ENCODE data around the gene NELL2.
"Not testable (repeated sequence)": the region's sequence is repeated elsewhere in the genome, so short reads cannot be mapped to it uniquely, and the experiment has no call there.

NELL2 gene

GRCh38 chr12:44697511-44697910 lies 178.6 kb downstream of the NELL2 start:
- Histone ChIP-seq H3K27me3 (ENCODE audit: control insufficient read depth in 1 of 2, insufficient read depth in 2 of 2, low read length in 2 of 2) (no peaks in the 10 kb centered on the region), H3K36me3 (ENCODE audit: control insufficient read depth in 2 of 2, insufficient read depth in 2 of 2, low read length in 2 of 2) (no peaks in the 10 kb centered on the region), H3K27ac (ENCODE audit: low read length) (no peak overlapping the region)

GRCh38 chr12:44696542-44696941 lies 179.6 kb downstream of the NELL2 start:
- no peaks in the 10 kb centered on the region for H3K36me3 ChIP-seq (ENCODE audit: control insufficient read depth in 2 of 2, insufficient read depth in 2 of 2, low read length in 2 of 2)
- H3K27me3 ChIP-seq (ENCODE audit: control insufficient read depth in 1 of 2, insufficient read depth in 2 of 2, low read length in 2 of 2), result no peaks in the 10 kb centered on the region
- no peaks in the 10 kb centered on the region for H3K4me1 ChIP-seq (ENCODE audit: control insufficient read depth, insufficient read depth, low read length)
- no peak overlapping the region for H3K27ac ChIP-seq (ENCODE audit: low read length)
- H3K4me3 ChIP-seq (ENCODE audit: low read length in 2 of 2), result no peak overlapping the region
- no peak overlapping the region for H3K9ac ChIP-seq (ENCODE audit: low read length in 2 of 2)
- H3K9me3 ChIP-seq (ENCODE audit: control insufficient read depth in 2 of 2, low read length in 2 of 2), result no peaks in the 10 kb centered on the region

More at GRCh38 chr12:44697511-44697910, 178.6 kb downstream of the NELL2 start:
- no peaks in the 10 kb centered on the region for H3K9me3 ChIP-seq (ENCODE audit: control insufficient read depth in 2 of 2, low read length in 2 of 2)
- H3K9ac ChIP-seq (ENCODE audit: low read length in 2 of 2), result no peak overlapping the region
- H3K4me1 ChIP-seq (ENCODE audit: control insufficient read depth, insufficient read depth, low read length), result no peaks in the 10 kb centered on the region
- no peak overlapping the region for H3K4me3 ChIP-seq (ENCODE audit: low read length in 2 of 2)

GRCh38 chr12:44694017-44694416 lies 182.1 kb downstream of the NELL2 start:
- H3K36me3 ChIP-seq (ENCODE audit: control insufficient read depth in 2 of 2, insufficient read depth in 2 of 2, low read length in 2 of 2), result no peaks in the 10 kb centered on the region
- H3K9me3 ChIP-seq (ENCODE audit: control insufficient read depth in 2 of 2, low read length in 2 of 2), result no peaks in the 10 kb centered on the region
- H3K27me3 ChIP-seq (ENCODE audit: control insufficient read depth in 1 of 2, insufficient read depth in 2 of 2, low read length in 2 of 2), result no peaks in the 10 kb centered on the region
- H3K4me1 ChIP-seq (ENCODE audit: control insufficient read depth, insufficient read depth, low read length), result no peaks in the 10 kb centered on the region
- H3K27ac ChIP-seq (ENCODE audit: low read length), result no peak overlapping the region
- no peak overlapping the region for H3K9ac ChIP-seq (ENCODE audit: low read length in 2 of 2)
- H3K4me3 ChIP-seq (ENCODE audit: low read length in 2 of 2), result no peak overlapping the region

GRCh38 chr12:44689587-44689986 lies 186.5 kb downstream of the NELL2 start:
- Histone ChIP-seq H3K4me1 (ENCODE audit: control insufficient read depth, insufficient read depth, low read length) (no peaks in the 10 kb centered on the region), H3K27me3 (ENCODE audit: control insufficient read depth in 1 of 2, insufficient read depth in 2 of 2, low read length in 2 of 2) (no peaks in the 10 kb centered on the region), H3K36me3 (ENCODE audit: control insufficient read depth in 2 of 2, insufficient read depth in 2 of 2, low read length in 2 of 2) (no peaks in the 10 kb centered on the region), H3K9ac (ENCODE audit: low read length in 2 of 2) (no peak overlapping the region), H3K4me3 (ENCODE audit: low read length in 2 of 2) (no peak overlapping the region), H3K9me3 (ENCODE audit: control insufficient read depth in 2 of 2, low read length in 2 of 2) (no peaks in the 10 kb centered on the region), H3K27ac (ENCODE audit: low read length) (no peak overlapping the region)

- not testable (repeated sequence) for H3K4me3 ChIP-seq (ENCODE audit: low read length in 2 of 2); H3K4me1 ChIP-seq (ENCODE audit: control insufficient read depth, insufficient read depth, low read length); H3K9me3 ChIP-seq (ENCODE audit: control insufficient read depth in 2 of 2, low read length in 2 of 2); H3K27ac ChIP-seq (ENCODE audit: low read length); H3K27me3 ChIP-seq (ENCODE audit: control insufficient read depth in 1 of 2, insufficient read depth in 2 of 2, low read length in 2 of 2); H3K36me3 ChIP-seq (ENCODE audit: control insufficient read depth in 2 of 2, insufficient read depth in 2 of 2, low read length in 2 of 2); H3K9ac ChIP-seq (ENCODE audit: low read length in 2 of 2)
These were observed 189.2 kb downstream of the NELL2 start for GRCh38 chr12:44686821-44687432.

- H3K9ac ChIP-seq (ENCODE audit: low read length in 2 of 2), result no peak overlapping the region
- no peak overlapping the region for H3K4me3 ChIP-seq (ENCODE audit: low read length in 2 of 2)
- H3K36me3 ChIP-seq (ENCODE audit: control insufficient read depth in 2 of 2, insufficient read depth in 2 of 2, low read length in 2 of 2), result no peaks in the 10 kb centered on the region
- no peak overlapping the region for H3K27ac ChIP-seq (ENCODE audit: low read length)
- no peaks in the 10 kb centered on the region for H3K4me1 ChIP-seq (ENCODE audit: control insufficient read depth, insufficient read depth, low read length)
- H3K9me3 ChIP-seq (ENCODE audit: control insufficient read depth in 2 of 2, low read length in 2 of 2), result no peaks in the 10 kb centered on the region
- H3K27me3 ChIP-seq (ENCODE audit: control insufficient read depth in 1 of 2, insufficient read depth in 2 of 2, low read length in 2 of 2), result no peaks in the 10 kb centered on the region
These were observed 198.4 kb downstream of the NELL2 start for GRCh38 chr12:44677724-44678123.

- no peak overlapping the region for H3K4me3 ChIP-seq (ENCODE audit: low read length in 2 of 2)
- H3K9ac ChIP-seq (ENCODE audit: low read length in 2 of 2), result no peak overlapping the region
These were observed 201.2 kb downstream of the NELL2 start for GRCh38 chr12:44674875-44675274.

GRCh38 chr12:44673811-44674210 lies 202.3 kb downstream of the NELL2 start:
- Histone ChIP-seq H3K9me3 (ENCODE audit: control insufficient read depth in 2 of 2, low read length in 2 of 2) (peaks cover 0 to 3% of the 10 kb centered on the region in 2 donors), H3K27me3 (ENCODE audit: control insufficient read depth in 1 of 2, insufficient read depth in 2 of 2, low read length in 2 of 2) (no peaks in the 10 kb centered on the region), H3K9ac (ENCODE audit: low read length in 2 of 2) (no peak overlapping the region), H3K27ac (ENCODE audit: low read length) (no peak overlapping the region), H3K4me1 (ENCODE audit: control insufficient read depth, insufficient read depth, low read length) (no peaks in the 10 kb centered on the region), H3K4me3 (ENCODE audit: low read length in 2 of 2) (no peak overlapping the region), H3K36me3 (ENCODE audit: control insufficient read depth in 2 of 2, insufficient read depth in 2 of 2, low read length in 2 of 2) (no peaks in the 10 kb centered on the region)

More at GRCh38 chr12:44674875-44675274, 201.2 kb downstream of the NELL2 start:
- no peaks in the 10 kb centered on the region for H3K4me1 ChIP-seq (ENCODE audit: control insufficient read depth, insufficient read depth, low read length)
- peaks cover 0 to 3% of the 10 kb centered on the region in 2 donors for H3K9me3 ChIP-seq (ENCODE audit: control insufficient read depth in 2 of 2, low read length in 2 of 2)
- no peaks in the 10 kb centered on the region for H3K36me3 ChIP-seq (ENCODE audit: control insufficient read depth in 2 of 2, insufficient read depth in 2 of 2, low read length in 2 of 2)
- H3K27me3 ChIP-seq (ENCODE audit: control insufficient read depth in 1 of 2, insufficient read depth in 2 of 2, low read length in 2 of 2), result no peaks in the 10 kb centered on the region
- no peak overlapping the region for H3K27ac ChIP-seq (ENCODE audit: low read length)

- no peaks in the 10 kb centered on the region for H3K27me3 ChIP-seq (ENCODE audit: control insufficient read depth in 1 of 2, insufficient read depth in 2 of 2, low read length in 2 of 2)
- no peaks in the 10 kb centered on the region for H3K4me1 ChIP-seq (ENCODE audit: control insufficient read depth, insufficient read depth, low read length)
- H3K27ac ChIP-seq (ENCODE audit: low read length), result no peak overlapping the region
- H3K4me3 ChIP-seq (ENCODE audit: low read length in 2 of 2), result no peak overlapping the region
- no peaks in the 10 kb centered on the region for H3K36me3 ChIP-seq (ENCODE audit: control insufficient read depth in 2 of 2, insufficient read depth in 2 of 2, low read length in 2 of 2)
- peaks cover 0 to 3% of the 10 kb centered on the region in 2 donors for H3K9me3 ChIP-seq (ENCODE audit: control insufficient read depth in 2 of 2, low read length in 2 of 2)
- no peak overlapping the region for H3K9ac ChIP-seq (ENCODE audit: low read length in 2 of 2)
These were observed 204.1 kb downstream of the NELL2 start for GRCh38 chr12:44672042-44672441.

- Histone ChIP-seq H3K27ac (ENCODE audit: low read length) (no peak overlapping the region), H3K4me1 (ENCODE audit: control insufficient read depth, insufficient read depth, low read length) (no peaks in the 10 kb centered on the region), H3K27me3 (ENCODE audit: control insufficient read depth in 1 of 2, insufficient read depth in 2 of 2, low read length in 2 of 2) (no peaks in the 10 kb centered on the region), H3K36me3 (ENCODE audit: control insufficient read depth in 2 of 2, insufficient read depth in 2 of 2, low read length in 2 of 2) (no peaks in the 10 kb centered on the region), H3K4me3 (ENCODE audit: low read length in 2 of 2) (no peak overlapping the region), H3K9ac (ENCODE audit: low read length in 2 of 2) (no peak overlapping the region), H3K9me3 (ENCODE audit: control insufficient read depth in 2 of 2, low read length in 2 of 2) (peaks cover 0 to 3% of the 10 kb centered on the region in 2 donors)
These were observed 207.7 kb downstream of the NELL2 start for GRCh38 chr12:44668443-44668842.

- Histone ChIP-seq H3K9ac (ENCODE audit: low read length in 2 of 2) (no peak overlapping the region), H3K27ac (ENCODE audit: low read length) (no peak overlapping the region), H3K27me3 (ENCODE audit: control insufficient read depth in 1 of 2, insufficient read depth in 2 of 2, low read length in 2 of 2) (no peaks in the 10 kb centered on the region), H3K4me1 (ENCODE audit: control insufficient read depth, insufficient read depth, low read length) (no peaks in the 10 kb centered on the region), H3K4me3 (ENCODE audit: low read length in 2 of 2) (no peak overlapping the region), H3K9me3 (ENCODE audit: control insufficient read depth in 2 of 2, low read length in 2 of 2) (peaks cover 0 to 3% of the 10 kb centered on the region in 2 donors), H3K36me3 (ENCODE audit: control insufficient read depth in 2 of 2, insufficient read depth in 2 of 2, low read length in 2 of 2) (no peaks in the 10 kb centered on the region)
These were observed 208.7 kb downstream of the NELL2 start for GRCh38 chr12:44667461-44667860.

Measured in stomach smooth muscle (tissue), 2 donors.